A549 (cell line): ENCODE results near the gene CCDC57. TPM values are rescaled to one million over a fixed set of nuclear protein-coding genes. Genes with fewer than 3 reads are reported as not detected.

Source experiments
- ATAC-seq, 2 experiments: fragments of 200-7000 bp in 1 of 2; fragments of >200 bp in 1 of 2; cut with Nextera tagmentation in 1 of 2; cut with Tn5 transposase in 1 of 2; 3 replicates each; pipeline versions ENCODE4 v1.8.0 to v1.9.1; 2018 to 2020; ENCODE audit warnings: mild to moderate bottlenecking in 1 of 2, moderate library complexity in 1 of 2
- CTCF ChIA-PET: fragments of 300-600 bp; sonication (Branson Sonifier 250); formaldehyde crosslinking; extraction: SDS; loops from one replicate; lab custom pipeline; 2021; ENCODE audit warnings: antibody characterized with exemption, inconsistent platforms; lab: Yijun Ruan, JAX
- POLR2A ChIA-PET: fragments of 350-600 bp; formaldehyde crosslinking; extraction: SDS; loops from one replicate; lab custom pipeline; 2021; ENCODE audit warnings: antibody characterized with exemption, inconsistent platforms; lab: Yijun Ruan, JAX
- DNase-seq, 2 experiments: peaks; one replicate each; pipeline versions ENCODE4 v3.0.0 to v3.0.0-alpha.2; 2011 to 2016; ENCODE audit warnings: low read depth in 1 of 2, low spot score in 1 of 2
- FAIRE-seq: peaks from 2 replicates; lab custom pipeline; 2011; peaks lifted over from hg19 to GRCh38; lab: Jason Lieb, UNC
- H3K27ac ChIP-seq, 2 experiments: fragments of >200 bp; sonication (Bioruptor Twin); formaldehyde crosslinking; 3 replicates each; pipeline ENCODE4 v1.5.1; 2016 to 2017
- H3K4me1 ChIP-seq: fragments of >200 bp; sonication (Bioruptor Twin); formaldehyde crosslinking; 3 replicates; pipeline ENCODE4 v1.6.1; 2016
- H3K4me2 ChIP-seq: fragments of >200 bp; sonication (Bioruptor Twin); formaldehyde crosslinking; 3 replicates; pipeline ENCODE4 v1.6.1; 2016
- H3K4me3 ChIP-seq: fragments of >200 bp; sonication (Bioruptor Twin); formaldehyde crosslinking; 3 replicates; pipeline ENCODE4 v1.5.1; 2016
- H3K9me3 ChIP-seq: fragments of >200 bp; sonication (Bioruptor Twin); formaldehyde crosslinking; 3 replicates; pipeline ENCODE4 v1.6.1; 2016
- CBX2 ChIP-seq: fragments of 200-600 bp; sonication (generic); IDR thresholded peaks from 2 replicates; pipeline ENCODE4 v1.6.1; 2016; ENCODE audit warnings: low read depth, mild to moderate bottlenecking, borderline replicate concordance
- CBX8 ChIP-seq: fragments of 200-600 bp; sonication (generic); IDR thresholded peaks from 2 replicates; pipeline ENCODE4 v1.6.1; 2016
- CEBPB ChIP-seq, 2 experiments: fragments of >200 bp in 1 of 2; sonication (Bioruptor Twin) in 1 of 2; formaldehyde crosslinking in 1 of 2; IDR thresholded peaks; 2 replicates each; pipeline ENCODE4 v1.6.1; 2012 to 2016
- EHF ChIP-seq: fragments of 250-450 bp; sonication (Bioruptor Pico); IDR thresholded peaks from 2 replicates; pipeline ENCODE4 v1.5.0; 2020; ENCODE audit warnings: mild to moderate bottlenecking
- FOSB ChIP-seq: fragments of 250-450 bp; sonication (Bioruptor Pico); IDR thresholded peaks from 2 replicates; pipeline ENCODE4 v1.5.0; 2020; ENCODE audit warnings: mild to moderate bottlenecking, moderate library complexity
- HDAC2 ChIP-seq: fragments of 200-600 bp; sonication (generic); IDR thresholded peaks from 2 replicates; pipeline ENCODE4 v1.6.1; 2016
- HEYL ChIP-seq: fragments of 250-450 bp; sonication (Bioruptor Pico); IDR thresholded peaks from 2 replicates; pipeline ENCODE4 v1.8.0; 2021; ENCODE audit warnings: mild to moderate bottlenecking, moderate library complexity
- HOXA7 ChIP-seq: fragments of 250-450 bp; sonication (Bioruptor Pico); IDR thresholded peaks from 2 replicates; pipeline ENCODE4 v1.5.0; 2020; ENCODE audit warnings: mild to moderate bottlenecking, moderate library complexity
- NFE2L2 ChIP-seq: fragments of 150-350 bp; conservative IDR thresholded peaks from 2 replicates; pipeline ENCODE4 v1.6.1; 2014; ENCODE audit warnings: low read length
- NPAS2 ChIP-seq: fragments of 250-450 bp; sonication (Bioruptor Pico); IDR thresholded peaks from 2 replicates; pipeline ENCODE4 v1.8.0; 2022; ENCODE audit warnings: mild to moderate bottlenecking, moderate library complexity, borderline replicate concordance
- NR3C1 ChIP-seq: fragments of >200 bp; sonication (Bioruptor Twin); formaldehyde crosslinking; IDR thresholded peaks from 3 replicates; pipeline ENCODE4 v1.6.1; 2017
- PBX3 ChIP-seq: IDR thresholded peaks from 2 replicates; pipeline ENCODE4 v1.6.1; 2012
- RCOR1 ChIP-seq: fragments of 150-350 bp; IDR thresholded peaks from 2 replicates; pipeline ENCODE4 v1.6.1; 2014; ENCODE audit warnings: antibody characterized with exemption, low read length, low read depth
- REST ChIP-seq: fragments of 200-600 bp; sonication (generic); IDR thresholded peaks from 2 replicates; pipeline ENCODE4 v1.6.1; 2016; ENCODE audit warnings: antibody characterized with exemption, mild to moderate bottlenecking, moderate library complexity
- RFX5 ChIP-seq: fragments of 450-650 bp; IDR thresholded peaks from 2 replicates; pipeline ENCODE4 v1.7.1; 2014; ENCODE audit warnings: antibody characterized with exemption, mild to moderate bottlenecking, moderate library complexity
- TP53 ChIP-seq: fragments of 250-450 bp; sonication (Bioruptor Pico); IDR thresholded peaks from 2 replicates; pipeline ENCODE4 v1.5.0; 2021; ENCODE audit warnings: mild to moderate bottlenecking, moderate library complexity
- ZFP36 ChIP-seq: fragments of 450-650 bp; IDR thresholded peaks from 2 replicates; pipeline ENCODE4 v1.6.1; 2014; ENCODE audit warnings: borderline replicate concordance; ENCODE audit not compliant: partially characterized antibody
- ZNF302 ChIP-seq: fragments of 250-450 bp; sonication (Bioruptor Pico); IDR thresholded peaks from 2 replicates; pipeline ENCODE4 v1.9.0; 2021; ENCODE audit warnings: inconsistent platforms, mild to moderate bottlenecking, moderate library complexity
- WGBS: methylation state at CpG from one replicate; pipeline ENCODE4 v1.1.6; 2017; ENCODE audit errors: missing lambda C conversion rate; 5-methylcytosine and 5-hydroxymethylcytosine counted together
- polyA plus RNA-seq, 4 experiments: library from polyadenylated mRNA; depleted of rRNA in 3 of 4; stranded (reverse); fragments of >200 nt; fragmentation: RNase III in 1 of 4; extraction: RNeasy Plus Mini Kit Qiagen cat#74134 plus additional on column Dnase treatment in 1 of 4; gene quantifications; 2 replicates in 3 of 4; 3 replicates in 1 of 4; pipeline ENCODE4 v1.2.3, GENCODE V29; 2011 to 2017
- TF ChIP-seq, protein P1 (sequence below): fragments of 450-650 bp; IDR thresholded peaks from 2 replicates; pipeline ENCODE4 v1.6.1; 2014; ENCODE audit warnings: antibody characterized with exemption
- TF ChIP-seq, protein P2 (sequence below): fragments of >200 bp; sonication (Bioruptor Twin); formaldehyde crosslinking; IDR thresholded peaks from 3 replicates; pipeline ENCODE4 v1.6.1; 2016

Gene CCDC57
- polyA plus RNA-seq, 2 of the 4 experiments (the other 2 are of a cell fraction), result 18.2 to 18.5 TPM

- ATAC-seq, result no peak
- TF ChIP-seq ZNF302 (CRISPR knock-in tag) (no peak), RFX5 (no peak)
- FAIRE-seq, result no peak
- no peaks in the 10 kb centered on the region for H3K9me3 ChIP-seq
- DNase-seq, result no peak
- ChIA-PET POLR2A (interaction anchor here (1.3 to 2.8 kb wide), 2 partner anchors 22 to 38 kb away, joined by 5 to 10 read pairs; partner anchors contain the start of genes DCXR and FASN), CTCF (interaction anchor here (0.6 to 21.7 kb wide), 5 partner anchors 9 to 100 kb away, joined by 3 to 191 read pairs (median 5); partner anchors contain the start of genes DCXR and RAC3)
- H3K4me1 ChIP-seq, result peaks cover 13% of the 10 kb centered on the region; the same call in 2 of the 3 replicates
- H3K4me3 ChIP-seq, result no peak overlapping the region
- H3K4me2 ChIP-seq, result no peak overlapping the region
- no peak overlapping the region for H3K27ac ChIP-seq
- 91% methylated on average over 16 of the region's 16 CpGs for WGBS
Observed at GRCh38 chr17:82060001-82060380, 152.7 kb downstream of the CCDC57 start.

DNA sequence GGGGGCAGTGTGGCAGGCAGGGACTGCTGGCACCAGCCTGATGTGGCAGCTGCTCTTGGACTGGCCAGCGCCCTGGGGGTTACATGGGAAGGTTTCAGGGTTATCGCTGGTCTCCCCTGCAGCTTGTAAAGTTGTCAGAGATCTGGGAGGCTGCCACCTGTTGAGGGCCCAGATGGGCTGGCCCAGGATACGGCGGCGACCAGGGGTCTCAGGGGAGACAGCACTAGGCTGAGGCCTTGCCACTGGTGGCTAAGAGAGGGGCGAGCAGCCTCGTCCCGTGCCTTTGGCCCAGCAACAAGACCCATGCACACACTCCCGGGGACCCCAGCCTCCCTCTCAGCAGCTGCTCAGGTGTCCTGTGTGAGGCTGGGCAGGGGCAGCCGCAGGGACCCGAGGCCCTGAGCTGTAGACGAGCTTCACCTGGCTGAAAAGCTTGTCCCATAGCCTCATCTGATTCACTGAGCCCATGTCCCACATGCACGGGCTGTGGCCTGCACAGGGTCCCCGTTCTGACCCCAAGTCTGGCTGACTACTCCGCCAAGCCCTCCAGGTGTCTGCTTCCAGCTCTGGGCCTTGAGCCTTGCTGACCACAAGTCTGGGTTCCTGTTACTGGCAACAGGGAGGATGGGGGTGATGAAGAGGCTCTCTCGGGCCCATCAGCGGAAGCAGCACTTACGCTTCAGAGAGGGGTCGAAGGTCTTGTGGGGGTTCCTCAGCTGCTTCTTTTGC lies 153.2 kb downstream of the CCDC57 start:
- H3K4me2 ChIP-seq, result no peak overlapping the region
- CTCF ChIA-PET, result interaction anchor here (1.0 to 21.7 kb wide), 5 partner anchors 9 to 100 kb away, joined by 3 to 191 read pairs (median 4); partner anchors contain the start of genes DCXR and RAC3
- TF ChIP-seq, protein P1, sequence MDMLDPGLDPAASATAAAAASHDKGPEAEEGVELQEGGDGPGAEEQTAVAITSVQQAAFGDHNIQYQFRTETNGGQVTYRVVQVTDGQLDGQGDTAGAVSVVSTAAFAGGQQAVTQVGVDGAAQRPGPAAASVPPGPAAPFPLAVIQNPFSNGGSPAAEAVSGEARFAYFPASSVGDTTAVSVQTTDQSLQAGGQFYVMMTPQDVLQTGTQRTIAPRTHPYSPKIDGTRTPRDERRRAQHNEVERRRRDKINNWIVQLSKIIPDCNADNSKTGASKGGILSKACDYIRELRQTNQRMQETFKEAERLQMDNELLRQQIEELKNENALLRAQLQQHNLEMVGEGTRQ, result no peak
- TF ChIP-seq EHF (CRISPR knock-in tag) (no peak), FOSB (CRISPR knock-in tag) (no peak), CBX2 (no peak), HDAC2 (no peak), HEYL (CRISPR knock-in tag) (no peak), HOXA7 (CRISPR knock-in tag) (no peak), NPAS2 (CRISPR knock-in tag) (no peak), PBX3 (no peak; the same call in 1 of the 2 replicates), TP53 (CRISPR knock-in tag) (no peak), RFX5 (no peak), REST (no peak), ZFP36 (no peak), RCOR1 (no peak), CBX8 (no peak), CEBPB (IDR thresholded peaks at IDR 0.05) (no peak), NR3C1 (no peak), NFE2L2 (no peak)
- TF ChIP-seq, protein P2, sequence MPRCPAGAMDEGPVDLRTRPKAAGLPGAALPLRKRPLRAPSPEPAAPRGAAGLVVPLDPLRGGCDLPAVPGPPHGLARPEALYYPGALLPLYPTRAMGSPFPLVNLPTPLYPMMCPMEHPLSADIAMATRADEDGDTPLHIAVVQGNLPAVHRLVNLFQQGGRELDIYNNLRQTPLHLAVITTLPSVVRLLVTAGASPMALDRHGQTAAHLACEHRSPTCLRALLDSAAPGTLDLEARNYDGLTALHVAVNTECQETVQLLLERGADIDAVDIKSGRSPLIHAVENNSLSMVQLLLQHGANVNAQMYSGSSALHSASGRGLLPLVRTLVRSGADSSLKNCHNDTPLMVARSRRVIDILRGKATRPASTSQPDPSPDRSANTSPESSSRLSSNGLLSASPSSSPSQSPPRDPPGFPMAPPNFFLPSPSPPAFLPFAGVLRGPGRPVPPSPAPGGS, result no peak
- TF ChIP-seq, all 56 proteins: peak for 0
- WGBS, result 89% methylated on average over 17 of the region's 19 CpGs
- H3K4me1 ChIP-seq, result peaks cover 10% of the 10 kb centered on the region; the same call in 2 of the 3 replicates
- no peak overlapping the region for H3K4me3 ChIP-seq
- DNase-seq (no peak), FAIRE-seq (no peak), ATAC-seq (no peak)
- H3K9me3 ChIP-seq, result no peaks in the 10 kb centered on the region
- no peak overlapping the region for H3K27ac ChIP-seq
- POLR2A ChIA-PET, result interaction anchor here (0.6 to 2.8 kb wide), 3 partner anchors 22 to 106 kb away, joined by 5 to 10 read pairs (median 7); partner anchors contain the start of genes DCXR and FASN
